Measurements from ENCODE around the gene CCDC152. TPM values are rescaled to one million over a fixed set of nuclear protein-coding genes. Genes with fewer than 3 reads are reported as not detected.
A peak's percentile ranks its signal among the peaks of the same experiment; 100 is the strongest.

The CCDC152 gene
- total and polyA plus RNA-seq, 2 of the 13 experiments (the other 11 are each of a cell fraction or from before 2014, with no cell fraction given): 0.20 to 0.36 TPM

- TF ChIP-seq ATF2 (CRISPR knock-in tag; IDR thresholded peaks at IDR 0.05) (no peak), PHF5A (CRISPR knock-in tag; IDR thresholded peaks at IDR 0.05; ENCODE audit: low read depth, unreplicated experiment) (peak; percentile 2), POLR2AphosphoS2 (IDR thresholded peaks at IDR 0.05; ENCODE audit: low read depth, low read length) (peak; percentile 44; the same call in 1 of the 2 replicates), SIN3B (IDR thresholded peaks at IDR 0.05; ENCODE audit: low read length) (no peak), ZNF766 (CRISPR knock-in tag; IDR thresholded peaks at IDR 0.05; ENCODE audit: borderline replicate concordance) (0 out of 2 replicates have a peak, but pooled peaks have one; percentile 23), TOPORS (CRISPR knock-in tag; IDR thresholded peaks at IDR 0.05) (peak; percentile 31; the same call in 1 of the 2 replicates), ZBTB4 (CRISPR knock-in tag; IDR thresholded peaks at IDR 0.05; ENCODE audit: borderline replicate concordance) (no peak), POLR2G (IDR thresholded peaks at IDR 0.05; ENCODE audit: low read depth, low read length) (peak; percentile 66; the same call in 1 of the 2 replicates), AGO1 (IDR thresholded peaks at IDR 0.05; ENCODE audit: low read depth, low read length, poor library complexity, severe bottlenecking) (no peak), SMARCE1 (IDR thresholded peaks at IDR 0.05; ENCODE audit: borderline replicate concordance) (no peak), KLF15 (CRISPR knock-in tag; IDR thresholded peaks at IDR 0.05; ENCODE audit: borderline replicate concordance) (peak; percentile 63; the same call in 1 of the 2 replicates), TP53 (CRISPR knock-in tag; conservative IDR thresholded peaks at IDR 0.05) (no peak), SATB2 (CRISPR knock-in tag; IDR thresholded peaks at IDR 0.05) (0 out of 2 replicates have a peak, but pooled peaks have one; percentile 15), MYPOP (CRISPR knock-in tag; IDR thresholded peaks at IDR 0.05) (peak; percentile 35; the same call in 1 of the 2 replicates), NR2F6 (IDR thresholded peaks at IDR 0.05) (no peak), NR2F6 (CRISPR knock-in tag; IDR thresholded peaks at IDR 0.05) (no peak), POLR2AphosphoS5 (IDR thresholded peaks at IDR 0.05; ENCODE audit: low read depth, low read length) (peak; percentile 72), HNRNPUL1 (IDR thresholded peaks at IDR 0.05; ENCODE audit: low read depth, low read length) (no peak), NR0B2 (CRISPR knock-in tag; IDR thresholded peaks at IDR 0.05) (0 out of 2 replicates have a peak, but pooled peaks have one; percentile 26), RARA (CRISPR knock-in tag; IDR thresholded peaks at IDR 0.05) (no peak), SNAPC2 (CRISPR knock-in tag; IDR thresholded peaks at IDR 0.05) (0 out of 2 replicates have a peak, but pooled peaks have one; percentile 16)
- TF ChIP-seq, protein P1, sequence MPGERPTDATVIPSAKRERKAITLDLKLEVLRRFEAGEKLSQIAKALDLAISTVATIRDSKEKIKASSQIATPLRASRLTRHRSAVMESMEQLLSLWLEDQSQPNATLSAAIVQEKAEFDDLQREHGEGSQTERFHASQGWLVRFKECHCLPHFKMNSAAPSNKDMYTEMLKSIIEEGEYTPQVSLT (CRISPR knock-in tag; IDR thresholded peaks at IDR 0.05; ENCODE audit: borderline replicate concordance, low read depth): no peak
- TF ChIP-seq, protein P2, sequence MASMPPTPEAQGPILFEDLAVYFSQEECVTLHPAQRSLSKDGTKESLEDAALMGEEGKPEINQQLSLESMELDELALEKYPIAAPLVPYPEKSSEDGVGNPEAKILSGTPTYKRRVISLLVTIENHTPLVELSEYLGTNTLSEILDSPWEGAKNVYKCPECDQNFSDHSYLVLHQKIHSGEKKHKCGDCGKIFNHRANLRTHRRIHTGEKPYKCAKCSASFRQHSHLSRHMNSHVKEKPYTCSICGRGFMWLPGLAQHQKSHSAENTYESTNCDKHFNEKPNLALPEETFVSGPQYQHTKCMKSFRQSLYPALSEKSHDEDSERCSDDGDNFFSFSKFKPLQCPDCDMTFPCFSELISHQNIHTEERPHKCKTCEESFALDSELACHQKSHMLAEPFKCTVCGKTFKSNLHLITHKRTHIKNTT (CRISPR knock-in tag; IDR thresholded peaks at IDR 0.05): no peak
These were observed 44.2 kb downstream of the CCDC152 start (continued) for GRCh38 chr5:42800748-42801330.

Data from HepG2 (cell line).